NCI-H2227 treated with DMSO at 0.1 percent for 48 hours (cell line): Measurements from ENCODE around the gene ERVFRD-1.
"Not testable (repeated sequence)": the region's sequence is repeated elsewhere in the genome, so short reads cannot be mapped to it uniquely, and the experiment has no call there.

Source experiments
- DNase-seq: peaks from one replicate; lab custom pipeline; 2025; lab: John Stamatoyannopoulos, UW

ERVFRD-1 gene

GRCh38 chr6:11087141-11087812 lies 24.2 kb downstream of the ERVFRD-1 start:
- not testable (repeated sequence) for DNase-seq

- no peak for DNase-seq
Observed at GRCh38 chr6:11085758-11086435, 25.6 kb downstream of the ERVFRD-1 start.

- DNase-seq: no peak
Observed at GRCh38 chr6:11083956-11084355, 27.6 kb downstream of the ERVFRD-1 start.

GRCh38 chr6:11083491-11083890 lies 28.0 kb downstream of the ERVFRD-1 start:
- DNase-seq: no peak

GRCh38 chr6:11080296-11080695 lies 31.2 kb downstream of the ERVFRD-1 start:
- no peak for DNase-seq

GRCh38 chr6:11078266-11078665 lies 33.3 kb downstream of the ERVFRD-1 start:
- no peak for DNase-seq

- no peak for DNase-seq
Observed at GRCh38 chr6:11076540-11076939, 35.0 kb downstream of the ERVFRD-1 start.

- DNase-seq: no peak
Observed at GRCh38 chr6:11072101-11072500, 39.4 kb downstream of the ERVFRD-1 start.

GRCh38 chr6:11069760-11070159 lies 41.8 kb downstream of the ERVFRD-1 start:
- DNase-seq: no peak

- DNase-seq: no peak
Observed at GRCh38 chr6:11067348-11067747, 44.2 kb downstream of the ERVFRD-1 start.

- no peak for DNase-seq
Observed at GRCh38 chr6:11066505-11067347, 44.8 kb downstream of the ERVFRD-1 start.

- no peak for DNase-seq
Observed at GRCh38 chr6:11065436-11066202, 45.9 kb downstream of the ERVFRD-1 start.

- DNase-seq: no peak
Observed at GRCh38 chr6:11064836-11065235, 46.7 kb downstream of the ERVFRD-1 start.

- no peak for DNase-seq
Observed at GRCh38 chr6:11062715-11063114, 48.8 kb downstream of the ERVFRD-1 start.

- no peak for DNase-seq
Observed at GRCh38 chr6:11062083-11062482, 49.4 kb downstream of the ERVFRD-1 start.

GRCh38 chr6:11058406-11058805 lies 53.1 kb downstream of the ERVFRD-1 start:
- no peak for DNase-seq

- DNase-seq: no peak
Observed at GRCh38 chr6:11056871-11057270, 54.7 kb downstream of the ERVFRD-1 start.

GRCh38 chr6:11055127-11055627 lies 56.3 kb downstream of the ERVFRD-1 start:
- no peak for DNase-seq

- DNase-seq: no peak
Observed at GRCh38 chr6:11054722-11055121, 56.8 kb downstream of the ERVFRD-1 start.

GRCh38 chr6:11053307-11053706 lies 58.2 kb downstream of the ERVFRD-1 start:
- no peak for DNase-seq
